ENCODE results near the gene CDK4.
A peak's percentile ranks its signal among the peaks of the same experiment; 100 is the strongest.
"Not testable (repeated sequence)": the region's sequence is repeated elsewhere in the genome, so short reads cannot be mapped to it uniquely, and the experiment has no call there.

CDK4 gene

GRCh38 chr12:57715036-57715748 lies 36.9 kb downstream of the CDK4 start:
- DNase-seq, result not testable (repeated sequence)

- no peak for DNase-seq
Measured at GRCh38 chr12:57713209-57713608, 38.9 kb downstream of the CDK4 start.

- peak in 1 of 51 donors; percentile 1 for DNase-seq
Measured at GRCh38 chr12:57712701-57713100, 39.4 kb downstream of the CDK4 start.

GRCh38 chr12:57708296-57708695 lies 43.8 kb downstream of the CDK4 start:
- no peak for DNase-seq

GRCh38 chr12:57707250-57707649 lies 44.9 kb downstream of the CDK4 start:
- no peak for DNase-seq

- DNase-seq, result no peak
Measured at GRCh38 chr12:57700317-57700716, 51.8 kb downstream of the CDK4 start.

GRCh38 chr12:57698414-57698813 lies 53.7 kb downstream of the CDK4 start:
- no peak for DNase-seq
